AG09319 (cell line): ENCODE data around the gene SEZ6.

Experiments
- DNase-seq: peaks from one replicate; pipeline ENCODE4 v3.0.0-alpha.2; 2010; ENCODE audit warnings: low read depth; ENCODE audit errors: extremely low read depth
- TF ChIP-seq, protein P1 (sequence below): IDR thresholded peaks from 2 replicates; pipeline ENCODE4 v1.5.1; 2011; ENCODE audit warnings: low read depth, mild to moderate bottlenecking, inconsistent platforms, low read length, moderate library complexity

Gene SEZ6, protein sequence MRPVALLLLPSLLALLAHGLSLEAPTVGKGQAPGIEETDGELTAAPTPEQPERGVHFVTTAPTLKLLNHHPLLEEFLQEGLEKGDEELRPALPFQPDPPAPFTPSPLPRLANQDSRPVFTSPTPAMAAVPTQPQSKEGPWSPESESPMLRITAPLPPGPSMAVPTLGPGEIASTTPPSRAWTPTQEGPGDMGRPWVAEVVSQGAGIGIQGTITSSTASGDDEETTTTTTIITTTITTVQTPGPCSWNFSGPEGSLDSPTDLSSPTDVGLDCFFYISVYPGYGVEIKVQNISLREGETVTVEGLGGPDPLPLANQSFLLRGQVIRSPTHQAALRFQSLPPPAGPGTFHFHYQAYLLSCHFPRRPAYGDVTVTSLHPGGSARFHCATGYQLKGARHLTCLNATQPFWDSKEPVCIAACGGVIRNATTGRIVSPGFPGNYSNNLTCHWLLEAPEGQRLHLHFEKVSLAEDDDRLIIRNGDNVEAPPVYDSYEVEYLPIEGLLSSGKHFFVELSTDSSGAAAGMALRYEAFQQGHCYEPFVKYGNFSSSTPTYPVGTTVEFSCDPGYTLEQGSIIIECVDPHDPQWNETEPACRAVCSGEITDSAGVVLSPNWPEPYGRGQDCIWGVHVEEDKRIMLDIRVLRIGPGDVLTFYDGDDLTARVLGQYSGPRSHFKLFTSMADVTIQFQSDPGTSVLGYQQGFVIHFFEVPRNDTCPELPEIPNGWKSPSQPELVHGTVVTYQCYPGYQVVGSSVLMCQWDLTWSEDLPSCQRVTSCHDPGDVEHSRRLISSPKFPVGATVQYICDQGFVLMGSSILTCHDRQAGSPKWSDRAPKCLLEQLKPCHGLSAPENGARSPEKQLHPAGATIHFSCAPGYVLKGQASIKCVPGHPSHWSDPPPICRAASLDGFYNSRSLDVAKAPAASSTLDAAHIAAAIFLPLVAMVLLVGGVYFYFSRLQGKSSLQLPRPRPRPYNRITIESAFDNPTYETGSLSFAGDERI

DNA sequence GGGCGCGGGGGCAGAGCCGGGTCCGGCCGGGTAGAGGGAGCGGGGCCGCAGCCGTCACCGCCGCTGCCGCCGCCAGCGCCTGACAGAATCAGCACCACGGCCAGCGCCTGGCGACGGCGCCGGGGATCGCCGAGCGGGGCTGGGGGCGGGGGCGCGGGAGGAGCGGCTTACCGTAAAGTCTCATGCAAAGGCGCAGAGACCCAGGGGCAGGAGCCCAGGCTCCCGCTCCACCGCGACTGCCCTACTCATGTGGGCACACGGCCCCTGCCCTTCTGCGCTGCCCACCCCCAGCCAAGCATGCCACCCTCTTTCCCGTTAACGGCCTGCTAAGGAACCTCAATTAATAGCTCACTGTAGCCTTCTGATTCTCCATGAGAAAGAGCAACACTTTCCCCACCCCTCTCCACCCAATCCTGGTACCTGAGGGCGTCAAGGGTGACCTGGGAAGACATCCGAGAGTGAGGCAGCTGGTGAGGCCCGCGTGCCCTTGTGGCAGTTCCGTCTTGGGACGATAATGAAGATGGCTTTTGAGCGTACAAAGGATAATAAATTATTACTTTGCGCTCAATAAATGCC lies at the start of gene SEZ6:
SEZ6 (minus strand) TSS at position 98 of the 576 bp plus-strand sequence. CDS start 164 bp downstream, outside the sequence.
- no peak for DNase-seq
- TF ChIP-seq, protein P1, sequence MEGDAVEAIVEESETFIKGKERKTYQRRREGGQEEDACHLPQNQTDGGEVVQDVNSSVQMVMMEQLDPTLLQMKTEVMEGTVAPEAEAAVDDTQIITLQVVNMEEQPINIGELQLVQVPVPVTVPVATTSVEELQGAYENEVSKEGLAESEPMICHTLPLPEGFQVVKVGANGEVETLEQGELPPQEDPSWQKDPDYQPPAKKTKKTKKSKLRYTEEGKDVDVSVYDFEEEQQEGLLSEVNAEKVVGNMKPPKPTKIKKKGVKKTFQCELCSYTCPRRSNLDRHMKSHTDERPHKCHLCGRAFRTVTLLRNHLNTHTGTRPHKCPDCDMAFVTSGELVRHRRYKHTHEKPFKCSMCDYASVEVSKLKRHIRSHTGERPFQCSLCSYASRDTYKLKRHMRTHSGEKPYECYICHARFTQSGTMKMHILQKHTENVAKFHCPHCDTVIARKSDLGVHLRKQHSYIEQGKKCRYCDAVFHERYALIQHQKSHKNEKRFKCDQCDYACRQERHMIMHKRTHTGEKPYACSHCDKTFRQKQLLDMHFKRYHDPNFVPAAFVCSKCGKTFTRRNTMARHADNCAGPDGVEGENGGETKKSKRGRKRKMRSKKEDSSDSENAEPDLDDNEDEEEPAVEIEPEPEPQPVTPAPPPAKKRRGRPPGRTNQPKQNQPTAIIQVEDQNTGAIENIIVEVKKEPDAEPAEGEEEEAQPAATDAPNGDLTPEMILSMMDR: no peak

DNA sequence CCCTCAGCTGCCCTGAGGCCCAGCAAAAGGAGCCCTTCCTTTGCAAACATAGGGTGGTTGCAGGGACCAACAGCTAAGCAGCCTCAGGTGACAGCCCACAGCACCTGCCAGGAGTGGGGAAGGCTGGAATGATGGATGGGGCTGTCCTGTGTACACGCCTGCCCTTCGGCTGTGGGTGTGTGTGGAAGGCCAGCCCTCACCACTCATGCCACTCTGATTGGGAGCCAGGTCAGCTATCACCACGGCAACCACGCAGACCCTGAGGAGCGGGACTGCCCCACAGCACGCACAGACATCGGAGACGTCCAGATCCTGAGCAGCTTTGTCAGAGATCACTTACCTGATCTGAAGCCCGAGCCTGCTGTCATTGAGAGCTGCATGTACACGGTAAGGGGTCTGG lies 49.0 kb upstream of the SEZ6 start:
- no peak for DNase-seq
- TF ChIP-seq, protein P1: no peak

DNA sequence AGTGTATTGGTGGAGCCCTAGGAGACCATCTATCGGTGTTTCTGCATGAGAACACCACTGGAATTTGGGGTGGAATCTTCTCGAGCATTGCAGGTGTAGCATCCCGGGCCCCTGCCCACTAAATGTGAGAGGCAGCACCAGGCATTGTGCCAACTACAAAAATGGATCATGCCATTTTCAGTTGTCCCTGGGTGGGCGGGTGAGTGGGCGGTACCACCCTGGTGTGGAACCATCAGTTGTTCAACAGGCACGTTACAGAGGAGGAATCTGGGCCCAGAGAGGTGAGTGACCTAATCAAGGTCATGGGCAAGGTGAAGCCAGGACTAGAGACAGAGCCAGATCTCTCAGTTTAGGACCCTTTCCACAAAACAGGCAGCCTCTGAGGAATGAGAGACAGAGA lies 45.9 kb upstream of the SEZ6 start:
- TF ChIP-seq, protein P1: no peak

DNA sequence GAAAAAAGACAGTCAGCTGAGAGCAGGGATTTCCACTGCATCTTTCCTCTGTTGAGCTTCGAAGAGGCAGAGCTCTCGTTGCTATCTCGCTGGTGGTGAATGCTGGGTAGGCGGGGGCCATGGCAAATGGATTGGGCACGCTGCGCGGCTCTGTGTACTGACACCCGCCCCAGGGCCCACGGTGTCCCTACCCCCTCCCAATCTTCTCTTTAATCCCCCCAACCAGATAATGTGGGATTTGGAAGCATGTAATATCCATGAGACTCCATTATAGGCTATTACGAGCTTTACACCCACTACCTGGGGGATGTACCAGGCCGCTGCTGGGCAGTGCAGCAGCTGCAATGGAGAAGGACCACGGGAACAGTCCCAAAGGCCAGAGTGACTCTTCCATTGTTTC lies 45.4 kb upstream of the SEZ6 start:
- TF ChIP-seq, protein P1: no peak
- no peak for DNase-seq

More for the DNA sequence above, 45.9 kb upstream of the SEZ6 start:
- DNase-seq: no peak

DNA sequence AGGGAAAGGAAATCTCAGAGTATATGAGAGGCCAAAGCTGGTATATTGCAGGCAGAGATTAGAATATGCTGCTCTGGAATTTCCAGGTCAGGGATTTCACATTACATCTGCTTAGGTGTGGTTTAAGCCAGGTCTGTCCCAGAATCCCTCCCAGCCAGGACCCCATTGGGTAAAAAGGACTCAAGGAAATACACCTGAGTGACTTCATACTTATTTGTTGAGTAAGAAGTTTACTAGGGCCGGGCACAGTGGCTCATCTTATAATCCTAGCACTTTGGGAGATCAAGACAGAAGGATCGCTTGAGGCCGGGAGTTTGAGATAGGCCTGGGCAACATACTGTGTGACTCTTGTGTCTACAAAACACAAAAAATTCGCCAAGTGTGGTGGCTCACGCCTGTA lies 44.3 kb upstream of the SEZ6 start:
- DNase-seq: no peak
- TF ChIP-seq, protein P1: no peak

DNA sequence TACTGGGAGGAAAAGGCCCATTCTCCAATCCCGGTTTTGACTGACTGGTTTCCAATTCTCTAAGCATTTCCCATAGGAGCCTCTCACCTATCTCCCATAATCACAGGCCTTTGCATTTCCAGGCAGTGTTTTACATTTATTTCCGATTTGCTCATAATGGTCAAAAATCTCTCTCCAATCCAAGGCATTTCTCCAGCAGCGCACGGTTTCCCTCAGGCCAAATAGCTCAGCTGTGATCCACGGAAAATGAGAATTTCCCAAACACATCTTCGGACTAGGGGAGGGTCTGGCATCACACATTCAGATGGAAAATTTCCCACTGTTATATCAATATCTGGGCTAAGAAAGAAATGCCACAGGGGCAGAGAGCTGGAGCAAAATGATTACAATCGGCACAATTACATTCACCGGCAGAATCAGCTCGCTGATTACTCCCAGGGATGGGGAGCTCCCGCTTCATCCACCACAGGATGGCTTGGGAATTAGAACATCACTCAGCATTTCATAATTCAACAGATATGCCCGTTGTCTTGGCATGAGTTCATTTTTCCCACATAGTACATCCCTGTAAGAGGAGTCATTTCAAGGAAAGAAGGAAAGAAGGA lies 43.8 kb upstream of the SEZ6 start:
- TF ChIP-seq, protein P1: no peak
- DNase-seq: no peak
